Suprapubic skin (tissue), 4 donors: Measurements from ENCODE around the gene RANBP1.

Source experiments
- EP300 ChIP-seq: sonication (generic); formaldehyde crosslinking; IDR thresholded peaks from one replicate; pipeline ENCODE4 v1.6.1; 2017; ENCODE audit warnings: antibody characterized with exemption
- POLR2A ChIP-seq, 2 donors: fragments of 450-650 bp; IDR thresholded peaks; one replicate each; pipeline ENCODE4 v1.6.1; 2017; ENCODE audit warnings: antibody characterized with exemption in 2 of 2, mild to moderate bottlenecking in 2 of 2, moderate library complexity in 2 of 2
- POLR2AphosphoS5 ChIP-seq, 3 donors: sonication (generic); formaldehyde crosslinking; IDR thresholded peaks; one replicate each; pipeline ENCODE4 v1.6.1; 2017; ENCODE audit warnings: antibody characterized with exemption in 3 of 3
- TF ChIP-seq, protein P1 (sequence below), 2 donors: fragments of 200-600 bp in 1 of 2; fragments of 450-650 bp in 1 of 2; sonication (generic) in 1 of 2; IDR thresholded peaks; one replicate each; pipeline ENCODE4 v1.5.1; 2016 to 2019; ENCODE audit warnings: antibody characterized with exemption in 2 of 2, mild to moderate bottlenecking in 1 of 2, moderate library complexity in 1 of 2

DNA sequence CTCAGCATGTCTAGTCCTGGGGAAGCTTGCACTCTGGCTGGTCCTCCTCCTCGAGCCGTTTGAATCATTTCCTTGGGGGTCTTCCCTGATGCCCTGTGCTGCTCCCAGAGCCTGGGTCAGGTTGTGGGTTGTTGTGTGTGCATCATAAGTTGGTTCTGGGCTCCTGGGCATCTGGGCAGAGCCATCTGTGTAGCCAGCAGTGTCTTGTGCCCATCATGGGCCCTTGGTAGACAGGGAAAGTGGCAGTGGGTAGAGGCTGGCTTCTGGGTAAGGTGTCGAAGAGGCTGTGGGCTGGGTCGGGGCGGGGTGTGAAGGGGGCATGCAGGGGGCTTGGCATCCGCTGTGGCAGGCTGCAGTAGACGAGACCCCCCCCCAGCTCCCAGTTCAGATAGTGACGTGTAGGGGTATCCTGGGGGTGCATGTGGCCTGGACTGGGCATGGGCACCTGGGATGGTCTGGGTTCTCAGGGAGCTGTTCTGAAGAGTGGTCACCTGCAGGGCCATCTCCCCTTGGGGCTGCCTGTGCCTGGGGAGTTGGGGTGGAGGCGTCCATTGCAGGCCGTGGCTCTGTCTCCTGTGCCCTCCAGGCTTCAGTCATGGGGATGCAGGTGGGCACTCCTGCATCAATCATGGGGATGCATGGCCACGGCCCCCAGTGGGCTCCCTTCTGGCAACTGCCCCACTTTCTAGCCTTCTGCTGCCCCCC lies 8.3 kb downstream of the RANBP1 start:
- TF ChIP-seq POLR2A (IDR thresholded peaks at IDR 0.05) (no peak), POLR2AphosphoS5 (IDR thresholded peaks at IDR 0.05) (no peak), EP300 (no peak)
- TF ChIP-seq, protein P1, sequence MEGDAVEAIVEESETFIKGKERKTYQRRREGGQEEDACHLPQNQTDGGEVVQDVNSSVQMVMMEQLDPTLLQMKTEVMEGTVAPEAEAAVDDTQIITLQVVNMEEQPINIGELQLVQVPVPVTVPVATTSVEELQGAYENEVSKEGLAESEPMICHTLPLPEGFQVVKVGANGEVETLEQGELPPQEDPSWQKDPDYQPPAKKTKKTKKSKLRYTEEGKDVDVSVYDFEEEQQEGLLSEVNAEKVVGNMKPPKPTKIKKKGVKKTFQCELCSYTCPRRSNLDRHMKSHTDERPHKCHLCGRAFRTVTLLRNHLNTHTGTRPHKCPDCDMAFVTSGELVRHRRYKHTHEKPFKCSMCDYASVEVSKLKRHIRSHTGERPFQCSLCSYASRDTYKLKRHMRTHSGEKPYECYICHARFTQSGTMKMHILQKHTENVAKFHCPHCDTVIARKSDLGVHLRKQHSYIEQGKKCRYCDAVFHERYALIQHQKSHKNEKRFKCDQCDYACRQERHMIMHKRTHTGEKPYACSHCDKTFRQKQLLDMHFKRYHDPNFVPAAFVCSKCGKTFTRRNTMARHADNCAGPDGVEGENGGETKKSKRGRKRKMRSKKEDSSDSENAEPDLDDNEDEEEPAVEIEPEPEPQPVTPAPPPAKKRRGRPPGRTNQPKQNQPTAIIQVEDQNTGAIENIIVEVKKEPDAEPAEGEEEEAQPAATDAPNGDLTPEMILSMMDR (IDR thresholded peaks at IDR 0.05), result no peak
